Measurements from ENCODE around the gene PLAC8L1. TPM values are rescaled to one million over a fixed set of nuclear protein-coding genes. Genes with fewer than 3 reads are reported as not detected.

PLAC8L1 gene
- total and polyA plus RNA-seq, 2 of the 4 experiments (the other 2 are of a cell fraction): 0.27 TPM; not detected in 1

DNA sequence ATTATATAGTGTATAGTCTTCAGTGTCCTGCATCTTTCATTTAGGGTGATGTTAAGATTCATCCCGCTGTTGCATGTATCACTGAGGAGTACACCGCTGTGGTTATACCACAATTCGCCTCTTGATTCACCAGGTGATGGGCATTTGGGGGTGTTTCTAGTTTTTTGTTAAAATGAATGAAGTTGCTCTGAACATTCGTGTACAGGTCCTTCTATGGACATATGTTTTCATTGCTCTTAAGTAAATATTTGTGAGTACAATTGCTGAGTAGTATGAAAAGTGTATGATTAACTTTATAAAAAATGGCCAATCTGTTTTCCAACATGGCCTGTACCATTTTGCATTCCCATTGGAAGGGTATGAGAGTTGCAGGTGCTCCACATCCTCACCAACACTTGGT lies 61.7 kb downstream of the PLAC8L1 start:
- H4K20me1 ChIP-seq (ENCODE audit: insufficient read depth, low read length): no peaks in the 10 kb centered on the region
- no peak overlapping the region for H3K27ac ChIP-seq (ENCODE audit: insufficient read depth, low read length)
- H3K79me1 ChIP-seq (ENCODE audit: low read depth in 1 of 2, low read length in 2 of 2): no peaks in the 10 kb centered on the region
- TF ChIP-seq RCOR1 (IDR thresholded peaks at IDR 0.05; ENCODE audit: insufficient replicate concordance, low read length) (no peak), POLR2A (IDR thresholded peaks at IDR 0.05; ENCODE audit: low read depth, low read length) (no peak), MAZ (IDR thresholded peaks at IDR 0.05; ENCODE audit: borderline replicate concordance, low read depth, low read length) (no peak), SMC3 (IDR thresholded peaks at IDR 0.05; ENCODE audit: low read depth, low read length) (no peak), RAD21 (IDR thresholded peaks at IDR 0.05; ENCODE audit: low read length) (no peak), CHD1 (IDR thresholded peaks at IDR 0.05; ENCODE audit: low read depth, low read length) (no peak), MXI1 (IDR thresholded peaks at IDR 0.05; ENCODE audit: borderline replicate concordance, low read depth, low read length) (no peak), BHLHE40 (IDR thresholded peaks at IDR 0.05; ENCODE audit: low read depth, low read length) (no peak), NFE2L2 (IDR thresholded peaks at IDR 0.05; ENCODE audit: low read depth, low read length) (no peak), ELK1 (IDR thresholded peaks at IDR 0.05; ENCODE audit: borderline replicate concordance, low read depth, low read length) (no peak), RFX5 (IDR thresholded peaks at IDR 0.05; ENCODE audit: low read depth, low read length) (no peak), FOS (IDR thresholded peaks at IDR 0.05; ENCODE audit: low read depth, low read length) (no peak), MAFK (IDR thresholded peaks at IDR 0.05; ENCODE audit: low read depth, low read length) (no peak), CEBPB (IDR thresholded peaks at IDR 0.05; ENCODE audit: low read depth, low read length) (no peak)
- TF ChIP-seq, protein P1, sequence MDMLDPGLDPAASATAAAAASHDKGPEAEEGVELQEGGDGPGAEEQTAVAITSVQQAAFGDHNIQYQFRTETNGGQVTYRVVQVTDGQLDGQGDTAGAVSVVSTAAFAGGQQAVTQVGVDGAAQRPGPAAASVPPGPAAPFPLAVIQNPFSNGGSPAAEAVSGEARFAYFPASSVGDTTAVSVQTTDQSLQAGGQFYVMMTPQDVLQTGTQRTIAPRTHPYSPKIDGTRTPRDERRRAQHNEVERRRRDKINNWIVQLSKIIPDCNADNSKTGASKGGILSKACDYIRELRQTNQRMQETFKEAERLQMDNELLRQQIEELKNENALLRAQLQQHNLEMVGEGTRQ (IDR thresholded peaks at IDR 0.05; ENCODE audit: low read depth, low read length): no peak
- TF ChIP-seq, protein P2, sequence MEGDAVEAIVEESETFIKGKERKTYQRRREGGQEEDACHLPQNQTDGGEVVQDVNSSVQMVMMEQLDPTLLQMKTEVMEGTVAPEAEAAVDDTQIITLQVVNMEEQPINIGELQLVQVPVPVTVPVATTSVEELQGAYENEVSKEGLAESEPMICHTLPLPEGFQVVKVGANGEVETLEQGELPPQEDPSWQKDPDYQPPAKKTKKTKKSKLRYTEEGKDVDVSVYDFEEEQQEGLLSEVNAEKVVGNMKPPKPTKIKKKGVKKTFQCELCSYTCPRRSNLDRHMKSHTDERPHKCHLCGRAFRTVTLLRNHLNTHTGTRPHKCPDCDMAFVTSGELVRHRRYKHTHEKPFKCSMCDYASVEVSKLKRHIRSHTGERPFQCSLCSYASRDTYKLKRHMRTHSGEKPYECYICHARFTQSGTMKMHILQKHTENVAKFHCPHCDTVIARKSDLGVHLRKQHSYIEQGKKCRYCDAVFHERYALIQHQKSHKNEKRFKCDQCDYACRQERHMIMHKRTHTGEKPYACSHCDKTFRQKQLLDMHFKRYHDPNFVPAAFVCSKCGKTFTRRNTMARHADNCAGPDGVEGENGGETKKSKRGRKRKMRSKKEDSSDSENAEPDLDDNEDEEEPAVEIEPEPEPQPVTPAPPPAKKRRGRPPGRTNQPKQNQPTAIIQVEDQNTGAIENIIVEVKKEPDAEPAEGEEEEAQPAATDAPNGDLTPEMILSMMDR (conservative IDR thresholded peaks at IDR 0.05; ENCODE audit: low read depth, low read length): no peak
- dilution Hi-C loops (cut with HindIII; ENCODE audit: low sequenced_read_pairs, unreplicated experiment) (no loop called here), intact Hi-C loops (cut with micrococcal nuclease) (no loop called here), in situ Hi-C loops (cut with MboI; ENCODE audit: low sequenced_read_pairs) (no loop called here)
- H2AFZ ChIP-seq (replicated peaks; ENCODE audit: low read length, poor library complexity): no peak overlapping the region
- no peak overlapping the region for H3K9ac ChIP-seq (ENCODE audit: low read depth, low read length)
- H2AK9ac ChIP-seq (replicated peaks; ENCODE audit: low read depth, low read length, poor library complexity): no peak overlapping the region
- no peak overlapping the region for H4K5ac ChIP-seq (ENCODE audit: low read depth, low read length)
- peaks cover 7% of the 10 kb centered on the region for H3K4me1 ChIP-seq (ENCODE audit: control insufficient read depth, insufficient read depth, low read length)
- H2BK15ac ChIP-seq (ENCODE audit: low read depth, low read length): peak overlapping the region; percentile 68; the same call in 1 of the 3 replicates
- peak overlapping the region; percentile 33; the same call in 1 of the 2 replicates for H3K4ac ChIP-seq (ENCODE audit: low read depth, low read length)
- no peaks in the 10 kb centered on the region for H3K36me3 ChIP-seq (ENCODE audit: control insufficient read depth, insufficient read depth, low read length)
- peak overlapping the region; percentile 70; the same call in 1 of the 2 replicates for H2BK120ac ChIP-seq (ENCODE audit: low read depth, low read length)
- H3K14ac ChIP-seq (replicated peaks; ENCODE audit: low read depth, low read length): no peak overlapping the region
- ChIA-PET POLR2A (ENCODE audit: unreplicated experiment) (no interaction called here), CTCF (interaction anchor here (1.4 kb wide), 1 partner anchor 156 kb away, joined by 5 read pairs; no protein-coding TSS in a partner anchor)
- H2BK20ac ChIP-seq (ENCODE audit: low read depth, low read length): peak overlapping the region; percentile 93; the same call in 1 of the 2 replicates
- no peak overlapping the region for H3K18ac ChIP-seq (ENCODE audit: low read depth, low read length)
- DNase-seq: no peak
- no peak overlapping the region for H2BK5ac ChIP-seq (ENCODE audit: low read depth, low read length, poor library complexity, severe bottlenecking)
- no peak for ATAC-seq (ENCODE audit: low read depth)
- no peak overlapping the region for H3K4me3 ChIP-seq (ENCODE audit: insufficient read depth, low read depth, low read length)
- no peaks in the 10 kb centered on the region for H3K9me3 ChIP-seq (ENCODE audit: control insufficient read depth, insufficient read depth, low read length)
- H4K8ac ChIP-seq (ENCODE audit: low read depth in 2 of 2, low read length in 2 of 2): no peak overlapping the region; a peak in 1 of 4 replicates
- H3K27me3 ChIP-seq (ENCODE audit: control insufficient read depth, insufficient read depth, low read length): no peaks in the 10 kb centered on the region
- BruUV-seq (replicated peaks): no TSS peak
- no peak overlapping the region for H3K4me2 ChIP-seq (ENCODE audit: low read depth, low read length)
- H2AK5ac ChIP-seq (ENCODE audit: low read depth, low read length): no peak overlapping the region
- H3K9me1 ChIP-seq (ENCODE audit: insufficient read depth, low read length): peaks cover 16% of the 10 kb centered on the region
- no peak overlapping the region for H3K56ac ChIP-seq (ENCODE audit: extremely low read depth, insufficient read depth, low read length)
- no peak overlapping the region for H3K23ac ChIP-seq (ENCODE audit: low read depth, low read length)
- WGBS, 2 experiments (ENCODE audit: extremely low coverage in 2 of 2, insufficient read length in 1 of 2): no CpG with 5 or more reads among the region's 4 CpGs
- H4K91ac ChIP-seq (ENCODE audit: insufficient read depth, low read depth, low read length): no peak overlapping the region

Measured in IMR-90 (cell line).